Kidney glomerular epithelial cell (primary cell): Measurements from ENCODE around the gene DPYSL5.
"Not testable (repeated sequence)": the region's sequence is repeated elsewhere in the genome, so short reads cannot be mapped to it uniquely, and the experiment has no call there.

Source experiments
- DNase-seq: peaks from one replicate; lab custom pipeline; 2025; lab: John Stamatoyannopoulos, UW

Gene DPYSL5

GRCh38 chr2:26847655-26848335 is at the start of gene DPYSL5:
DPYSL5 (plus strand) TSS chr2:26848132; CDS start chr2:26898500, 50,368 bp downstream.
- no peak for DNase-seq

GRCh38 chr2:26801328-26801727 is 46.6 kb upstream of the DPYSL5 start:
- no peak for DNase-seq

DNA sequence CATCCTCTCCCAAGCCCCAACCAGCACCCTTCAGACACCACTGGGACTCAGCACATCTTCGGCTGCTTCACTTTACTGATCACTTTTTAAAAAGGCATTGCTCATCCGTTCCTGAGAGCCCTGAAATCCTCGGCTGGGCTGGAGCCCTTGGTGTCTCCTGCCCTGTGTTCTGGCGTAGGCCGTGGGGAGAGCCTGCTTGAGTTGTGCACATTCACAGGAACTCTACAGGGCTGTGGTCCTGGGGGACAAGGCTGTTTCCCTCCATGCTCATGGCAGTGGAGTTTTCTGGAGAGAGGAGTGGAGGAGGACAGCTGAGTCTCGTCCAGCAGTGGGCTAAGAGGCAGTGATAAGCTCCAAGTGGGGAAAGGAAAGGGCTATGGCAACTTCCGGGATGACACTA is 46.1 kb upstream of the DPYSL5 start:
- DNase-seq: no peak

DNA sequence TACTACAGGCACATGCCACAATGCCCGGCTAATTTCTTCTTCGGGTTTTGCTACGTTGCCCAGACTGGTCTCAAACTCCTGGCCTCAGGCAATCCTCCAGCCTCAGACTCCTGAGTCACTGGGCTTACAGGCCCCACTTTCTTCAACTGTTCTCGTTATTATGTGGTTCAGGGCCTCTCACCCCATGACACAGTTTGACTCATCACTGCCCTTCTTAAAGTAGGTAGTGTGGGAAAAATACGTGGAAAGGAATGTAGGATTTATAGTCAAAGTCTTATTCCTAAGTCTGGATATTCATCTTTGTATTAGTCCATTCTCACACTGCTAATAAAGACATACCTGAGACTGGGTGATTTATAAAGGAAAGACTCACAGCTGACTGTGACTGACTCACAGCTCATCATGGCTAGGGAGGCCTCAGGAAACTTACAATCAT is 42.7 kb upstream of the DPYSL5 start:
- peak; percentile 45 for DNase-seq

- DNase-seq: peak; percentile 33
These were observed 40.0 kb upstream of the DPYSL5 start for GRCh38 chr2:26807788-26808460.

DNA sequence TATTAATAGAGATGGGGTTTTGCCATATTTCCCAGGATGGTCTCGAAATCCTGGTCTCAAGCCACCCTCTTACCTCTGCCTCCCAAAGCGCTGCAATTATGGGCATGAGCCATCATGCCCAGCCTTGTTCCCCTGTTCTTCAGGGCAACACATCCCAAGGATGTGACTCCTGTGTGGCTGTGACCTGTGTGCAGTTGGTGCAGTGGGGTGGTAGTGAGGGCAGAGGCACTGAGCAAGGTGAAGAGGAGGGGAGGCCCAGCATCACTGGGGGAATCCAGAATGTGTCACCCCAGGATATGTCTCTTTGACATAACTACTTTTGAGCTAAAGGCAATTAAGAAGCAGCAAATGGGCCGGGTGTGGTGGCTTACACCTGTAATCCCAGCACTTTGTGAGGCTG is 38.7 kb upstream of the DPYSL5 start:
- DNase-seq: no peak

- no peak for DNase-seq
These were observed 37.9 kb upstream of the DPYSL5 start for GRCh38 chr2:26809876-26810577.

DNA sequence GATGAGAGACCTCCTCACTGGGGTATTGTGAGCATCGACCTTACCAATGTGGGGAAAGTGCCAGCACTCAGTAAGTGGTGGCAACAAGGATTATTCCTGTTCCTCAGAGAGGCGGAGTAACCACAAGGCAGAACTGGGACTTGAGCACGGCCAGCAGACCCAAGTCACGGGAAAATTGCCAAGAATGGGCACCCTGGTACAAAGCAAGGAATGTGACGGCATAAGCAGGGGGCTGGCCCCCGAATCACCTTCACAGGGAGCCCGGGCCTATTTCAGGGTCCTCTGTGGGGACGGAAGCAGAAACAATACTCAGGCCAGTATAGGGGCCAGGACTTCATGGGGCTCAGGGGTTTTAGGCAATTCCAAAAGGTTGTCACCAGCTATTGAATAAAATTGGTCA is 36.7 kb upstream of the DPYSL5 start:
- no peak for DNase-seq

DNA sequence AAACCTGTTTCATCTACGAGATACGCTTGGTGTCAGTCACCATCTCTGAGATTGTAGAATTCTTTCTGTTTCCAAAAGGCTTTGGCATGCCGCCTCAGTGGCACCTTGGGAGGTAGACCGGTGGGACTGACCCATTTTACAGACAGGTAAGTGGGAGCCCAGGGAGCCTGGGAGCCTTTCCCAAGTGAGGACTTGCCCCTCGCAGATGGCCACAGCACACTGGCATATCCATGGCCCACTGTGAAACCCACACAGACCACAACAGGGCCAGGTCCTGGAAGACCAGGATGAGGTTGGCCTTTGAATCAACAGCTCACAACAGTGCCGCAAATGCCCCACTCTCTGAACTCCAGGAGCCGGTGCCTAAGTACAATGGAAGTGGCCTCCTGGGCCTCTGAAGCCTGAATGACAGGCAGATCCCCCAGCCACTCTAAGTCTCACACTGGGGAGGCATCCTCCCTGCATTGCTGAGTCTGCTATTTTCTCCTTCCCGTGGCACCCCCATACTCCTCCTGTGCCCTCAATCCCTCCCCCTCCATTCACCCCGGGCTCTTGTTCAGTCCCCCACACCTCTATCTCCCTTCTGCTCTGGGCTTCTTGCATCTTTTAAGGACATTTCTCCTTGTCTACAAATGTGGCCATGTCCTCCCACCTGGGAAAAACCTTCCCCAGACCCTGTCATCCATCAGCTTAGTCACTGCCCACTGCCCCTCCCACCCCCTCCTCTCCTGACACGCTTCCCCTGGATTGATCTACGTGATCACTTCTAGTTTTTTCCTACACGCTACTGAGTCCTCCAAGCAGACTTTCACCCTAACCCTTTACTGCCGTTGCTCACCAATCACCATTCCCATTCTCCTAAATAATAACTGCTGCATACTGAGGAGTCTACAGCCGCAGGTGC is 35.9 kb upstream of the DPYSL5 start:
- no peak for DNase-seq

- DNase-seq: no peak
These were observed 35.2 kb upstream of the DPYSL5 start for GRCh38 chr2:26812731-26813130.

GRCh38 chr2:26814072-26814765 is 33.7 kb upstream of the DPYSL5 start:
- not testable (repeated sequence) for DNase-seq

DNA sequence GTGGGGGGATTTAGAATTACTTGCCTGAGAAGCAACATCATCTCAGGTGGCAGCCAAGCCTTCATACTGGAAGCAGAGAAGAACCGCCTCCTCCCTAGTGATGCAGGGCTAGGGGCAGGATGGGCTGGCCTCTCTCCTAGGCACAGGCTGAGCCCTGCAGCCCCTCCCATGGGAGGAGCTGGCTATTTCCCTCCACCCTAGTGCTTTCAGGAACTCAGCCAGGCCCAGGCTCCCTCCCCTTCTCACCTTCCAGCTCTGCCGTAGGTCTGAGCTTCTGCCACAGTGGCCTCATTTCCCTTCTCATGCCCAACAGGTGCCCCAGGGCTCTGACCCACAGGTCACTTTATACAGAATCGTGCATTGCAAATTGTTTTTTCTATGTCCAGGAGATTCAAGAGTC is 31.0 kb upstream of the DPYSL5 start:
- DNase-seq: no peak

GRCh38 chr2:26818255-26818654 is 29.7 kb upstream of the DPYSL5 start:
- no peak for DNase-seq

- DNase-seq: no peak
These were observed 29.0 kb upstream of the DPYSL5 start for GRCh38 chr2:26818972-26819371.

GRCh38 chr2:26820932-26821331 is 27.0 kb upstream of the DPYSL5 start:
- DNase-seq: no peak

DNA sequence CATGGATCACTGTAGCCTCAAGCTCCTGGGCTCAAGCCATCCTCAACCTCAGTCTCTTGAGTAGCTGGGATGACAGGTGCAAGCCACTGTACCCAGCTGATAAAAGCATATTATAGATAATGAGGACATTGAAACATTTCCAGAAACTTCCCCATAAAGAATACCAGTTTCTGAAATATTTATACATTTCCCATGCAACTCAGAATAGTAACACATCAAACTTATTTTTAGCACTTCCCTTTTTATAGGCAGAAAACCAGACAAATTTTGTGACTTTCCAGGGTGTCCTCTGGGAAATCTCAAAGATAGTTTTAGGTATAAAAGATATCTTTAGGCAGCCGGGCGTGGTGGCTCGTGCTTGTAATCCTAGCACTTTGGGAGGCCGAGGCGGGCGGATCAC is 25.1 kb upstream of the DPYSL5 start:
- DNase-seq: no peak

- DNase-seq: peak; percentile 7
These were observed 9.6 kb upstream of the DPYSL5 start for GRCh38 chr2:26838121-26838906.

GRCh38 chr2:26840937-26841610 is 6.9 kb upstream of the DPYSL5 start:
- no peak for DNase-seq

- no peak for DNase-seq
These were observed 4.9 kb upstream of the DPYSL5 start for GRCh38 chr2:26843041-26843440.

DNA sequence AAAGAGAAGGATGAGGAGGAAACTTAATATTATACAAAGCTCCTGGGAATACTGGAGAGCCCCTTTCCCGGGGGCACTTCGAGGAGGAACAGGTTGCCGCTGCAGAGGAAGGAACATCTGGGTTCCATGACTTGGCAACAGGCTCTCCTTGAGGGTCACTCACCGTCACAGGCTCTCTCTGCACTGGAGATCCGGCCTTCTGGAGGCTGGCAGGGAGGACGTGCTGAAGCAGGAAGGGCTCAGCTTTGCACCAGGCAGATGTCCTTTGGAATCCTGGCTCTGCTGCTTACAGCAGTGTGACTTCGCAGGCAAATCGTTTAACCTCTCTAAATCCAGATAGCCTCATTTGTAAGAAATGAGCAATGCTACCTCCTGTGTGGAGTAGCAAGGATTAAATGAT is 2.9 kb upstream of the DPYSL5 start:
- DNase-seq: no peak
